GM19240 (cell line): Measurements from ENCODE around the gene CAPN7.
"Not testable (repeated sequence)": the region's sequence is repeated elsewhere in the genome, so short reads cannot be mapped to it uniquely, and the experiment has no call there.

Experiments used
- DNase-seq: peaks from one replicate; pipeline ENCODE4 v3.0.0; 2011; ENCODE audit warnings: low spot score; ENCODE audit not compliant: insufficient read length

CAPN7 gene

DNA sequence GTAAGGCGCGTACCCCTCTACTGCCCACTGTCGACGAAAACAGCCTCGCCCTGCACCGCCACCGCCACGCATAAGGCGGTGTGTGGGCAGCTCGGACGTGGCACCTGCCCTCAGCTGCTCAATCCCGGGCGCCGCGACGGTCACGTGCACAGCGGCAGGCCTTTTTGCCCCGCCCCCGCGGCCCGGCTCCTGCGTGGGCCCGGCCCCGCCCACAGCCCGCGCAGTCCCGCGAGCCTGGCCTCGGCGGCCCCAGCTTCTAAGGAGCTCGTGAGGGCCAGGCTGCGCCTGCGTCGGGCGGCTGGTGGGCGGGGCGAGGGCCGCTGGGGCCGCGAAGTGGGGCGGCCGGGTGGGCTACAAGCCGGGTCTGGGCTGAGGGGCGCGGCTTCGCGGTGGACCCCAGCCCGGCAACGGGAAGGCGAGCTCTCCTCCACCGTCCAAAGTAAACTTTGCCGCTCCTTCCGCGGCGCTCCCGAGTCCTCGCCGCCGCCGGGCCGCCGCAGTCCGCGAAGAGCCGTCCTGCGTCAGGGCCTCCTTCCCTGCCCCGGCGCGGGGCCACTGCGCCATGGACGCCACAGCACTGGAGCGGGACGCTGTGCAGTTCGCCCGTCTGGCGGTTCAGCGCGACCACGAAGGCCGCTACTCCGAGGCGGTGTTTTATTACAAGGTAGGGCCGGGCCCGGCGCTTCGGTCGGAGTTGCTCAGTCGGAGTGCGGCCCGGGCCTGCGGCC lies at the start of gene CAPN7:
CAPN7 (plus strand) TSS at position 313 of the 728 bp plus-strand sequence; CDS start at position 563, 250 bp downstream.
- peak; percentile 79 for DNase-seq

DNA sequence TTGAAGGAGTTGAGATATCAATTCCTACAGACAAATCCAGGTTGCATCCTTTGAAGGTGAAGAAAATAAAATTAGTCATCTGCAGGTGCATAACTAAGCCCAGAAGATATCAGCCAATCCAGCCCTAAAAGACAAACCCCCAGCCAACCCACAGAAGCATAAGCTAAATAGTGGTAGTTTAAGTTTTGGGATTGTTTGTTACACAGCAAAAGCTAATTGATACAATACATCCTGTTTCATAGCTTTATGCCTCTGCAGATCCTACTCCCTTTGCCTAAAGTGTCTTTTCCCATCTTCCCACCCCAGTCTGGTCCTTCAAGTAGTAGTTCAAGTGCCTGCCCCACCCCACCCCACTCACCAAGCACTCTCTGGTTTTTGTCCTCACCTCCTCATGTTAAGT lies 48.6 kb upstream of the CAPN7 start:
- DNase-seq = no peak

GRCh38 chr3:15159501-15160136 lies 46.4 kb upstream of the CAPN7 start:
- DNase-seq = no peak

- no peak for DNase-seq
Measured at GRCh38 chr3:15160662-15161061, 45.4 kb upstream of the CAPN7 start.

GRCh38 chr3:15161133-15161532 lies 44.9 kb upstream of the CAPN7 start:
- DNase-seq = no peak

GRCh38 chr3:15163656-15164055 lies 42.4 kb upstream of the CAPN7 start:
- DNase-seq = not testable (repeated sequence)

DNA sequence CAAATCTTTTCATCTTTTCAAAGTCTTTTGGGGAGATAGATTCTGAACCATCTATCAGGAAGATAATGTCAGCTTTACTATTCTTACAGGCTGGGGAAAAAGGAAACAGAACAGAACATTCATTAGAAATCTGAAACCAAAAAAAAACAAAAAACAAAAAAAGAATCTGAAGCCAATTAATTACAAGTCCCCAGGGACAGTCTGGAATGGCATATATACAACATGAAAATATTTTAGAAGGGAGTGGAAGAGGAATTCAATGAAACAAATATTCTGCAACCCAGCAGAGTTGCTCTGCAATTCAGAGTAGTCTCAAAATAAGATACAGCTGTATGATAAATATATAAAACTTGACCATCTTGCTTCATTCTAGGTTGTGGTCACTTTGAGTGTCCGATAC lies 41.7 kb upstream of the CAPN7 start:
- no peak for DNase-seq

GRCh38 chr3:15165061-15165460 lies 41.0 kb upstream of the CAPN7 start:
- no peak for DNase-seq

GRCh38 chr3:15166391-15166790 lies 39.7 kb upstream of the CAPN7 start:
- not testable (repeated sequence) for DNase-seq

- no peak for DNase-seq
Measured at GRCh38 chr3:15171096-15171495, 35.0 kb upstream of the CAPN7 start.

DNA sequence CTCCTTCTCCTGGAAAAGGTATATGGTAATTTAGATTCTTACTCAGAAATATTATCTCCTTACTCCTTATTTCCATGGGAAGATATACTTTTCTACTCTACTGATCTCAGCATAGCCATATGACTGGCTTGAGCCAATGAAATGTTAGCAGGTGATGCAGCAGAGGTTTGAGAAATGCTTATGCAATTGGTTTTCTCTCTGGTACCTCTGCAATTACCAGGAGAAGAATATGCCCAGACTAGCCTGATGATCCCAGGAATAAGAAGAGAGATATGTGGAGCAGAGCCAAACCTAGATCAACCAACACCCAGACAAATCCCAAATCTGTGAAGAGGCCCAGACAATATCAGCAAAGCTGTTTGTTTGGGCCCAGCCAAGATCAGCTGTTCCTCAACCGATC lies 33.2 kb upstream of the CAPN7 start:
- DNase-seq = no peak

- no peak for DNase-seq
Measured at GRCh38 chr3:15174953-15175352, 31.1 kb upstream of the CAPN7 start.

- DNase-seq = no peak
Measured at GRCh38 chr3:15175605-15176004, 30.4 kb upstream of the CAPN7 start.

- no peak for DNase-seq
Measured at GRCh38 chr3:15180042-15180611, 25.9 kb upstream of the CAPN7 start.

DNA sequence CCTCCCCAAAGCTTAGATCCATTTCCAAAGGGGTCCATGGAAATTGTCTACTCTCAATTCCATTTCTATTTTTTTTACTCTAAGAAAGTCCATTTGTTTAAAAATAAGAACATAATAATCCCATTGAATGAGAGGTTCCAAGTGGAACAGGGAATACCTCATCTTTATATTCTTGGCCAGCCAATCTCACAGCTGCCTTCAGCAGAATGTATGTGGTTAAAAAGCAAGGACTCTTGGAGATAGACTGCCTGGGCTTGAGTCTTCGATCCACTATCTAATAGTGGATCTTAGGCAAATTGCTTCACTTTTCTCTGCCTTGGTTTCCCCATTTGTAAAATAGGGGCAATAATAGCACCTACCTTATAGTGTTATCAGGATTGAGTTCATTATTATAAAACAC lies 24.5 kb upstream of the CAPN7 start:
- DNase-seq = no peak

DNA sequence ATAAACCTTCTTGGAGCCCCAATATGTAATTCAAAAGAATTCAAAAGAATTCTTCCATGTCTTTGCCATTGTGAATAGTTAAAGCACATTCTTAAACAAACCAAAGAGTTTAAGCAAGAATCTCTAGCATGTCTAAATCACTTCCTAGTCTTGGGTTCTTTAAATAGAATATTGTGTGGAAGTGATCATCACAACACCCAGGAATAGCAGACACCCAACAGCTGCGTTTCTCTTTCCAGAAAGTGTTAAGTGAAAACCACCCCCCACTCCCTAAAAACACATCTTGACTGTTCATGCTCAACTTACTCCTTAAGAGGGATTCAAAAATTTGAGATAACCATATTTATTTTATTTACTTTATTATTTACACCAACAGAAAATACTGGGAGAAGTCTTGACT lies 24.1 kb upstream of the CAPN7 start:
- no peak for DNase-seq

- no peak for DNase-seq
Measured at GRCh38 chr3:15183011-15183410, 23.0 kb upstream of the CAPN7 start.

- no peak for DNase-seq
Measured at GRCh38 chr3:15185404-15185803, 20.6 kb upstream of the CAPN7 start.

- no peak for DNase-seq
Measured at GRCh38 chr3:15186101-15186476, 20.0 kb upstream of the CAPN7 start.

DNA sequence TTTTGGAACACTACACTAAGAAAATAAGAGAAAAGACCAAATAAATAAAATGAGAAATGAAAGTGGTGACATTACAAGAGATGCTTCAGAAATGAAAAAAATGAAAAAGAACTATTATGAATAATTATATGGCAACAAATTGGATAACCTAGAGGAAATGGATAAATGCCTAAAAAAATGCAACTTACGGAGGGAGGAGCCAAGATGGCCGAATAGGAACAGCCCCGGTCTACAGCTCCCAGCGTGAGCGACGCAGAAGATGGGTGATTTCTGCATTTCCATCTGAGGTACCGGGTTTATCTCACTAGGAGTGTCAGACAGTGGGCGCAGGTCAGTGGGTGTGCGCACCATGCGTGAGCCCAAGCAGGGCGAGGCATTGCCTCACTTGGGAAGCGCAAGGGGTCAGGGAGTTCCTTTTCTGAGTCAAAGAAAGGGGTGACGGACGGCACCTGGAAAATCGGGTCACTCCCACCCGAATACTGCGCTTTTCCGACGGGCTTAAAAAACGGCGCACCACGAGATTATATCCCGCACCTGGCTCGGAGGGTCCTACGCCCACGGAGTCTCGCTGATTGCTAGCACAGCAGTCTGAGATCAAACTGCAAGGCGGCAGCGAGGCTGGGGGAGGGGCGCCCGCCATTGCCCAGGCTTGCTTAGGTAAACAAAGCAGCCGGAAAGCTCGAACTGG lies 19.4 kb upstream of the CAPN7 start:
- not testable (repeated sequence) for DNase-seq

- DNase-seq = no peak
Measured at GRCh38 chr3:15197340-15198029, 8.6 kb upstream of the CAPN7 start.

DNA sequence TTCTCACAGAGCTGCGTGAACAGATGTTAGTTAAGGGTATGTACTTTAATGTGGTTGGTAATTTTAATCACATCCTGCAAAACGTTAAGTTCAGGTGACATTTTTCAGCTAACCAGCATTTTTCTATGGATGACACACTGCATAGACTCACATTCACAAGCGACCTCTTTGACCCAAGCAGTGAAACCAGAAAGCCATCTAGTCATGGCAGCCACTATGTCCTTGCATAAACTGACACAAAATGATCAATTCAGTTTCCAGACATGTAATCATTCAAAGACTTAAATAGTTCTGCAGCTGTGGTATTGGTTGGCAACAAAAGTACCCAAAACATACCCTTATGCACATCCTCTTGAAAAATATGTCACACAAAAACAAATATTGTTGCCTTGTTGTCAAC lies 7.4 kb upstream of the CAPN7 start:
- DNase-seq = no peak
